HG02610 (cell line): ENCODE data around the gene DPH7.
A peak's percentile ranks its signal among the peaks of the same experiment; 100 is the strongest.
"Not testable (repeated sequence)": the region's sequence is repeated elsewhere in the genome, so short reads cannot be mapped to it uniquely, and the experiment has no call there.

ENCODE experiments used
- ATAC-seq: cut with Tn5 transposase; IDR thresholded peaks from one replicate; pipeline ENCODE4 v1.9.1; 2021; ENCODE audit warnings: mild to moderate bottlenecking, moderate library complexity; ENCODE audit not compliant: unreplicated experiment

Gene DPH7

DNA sequence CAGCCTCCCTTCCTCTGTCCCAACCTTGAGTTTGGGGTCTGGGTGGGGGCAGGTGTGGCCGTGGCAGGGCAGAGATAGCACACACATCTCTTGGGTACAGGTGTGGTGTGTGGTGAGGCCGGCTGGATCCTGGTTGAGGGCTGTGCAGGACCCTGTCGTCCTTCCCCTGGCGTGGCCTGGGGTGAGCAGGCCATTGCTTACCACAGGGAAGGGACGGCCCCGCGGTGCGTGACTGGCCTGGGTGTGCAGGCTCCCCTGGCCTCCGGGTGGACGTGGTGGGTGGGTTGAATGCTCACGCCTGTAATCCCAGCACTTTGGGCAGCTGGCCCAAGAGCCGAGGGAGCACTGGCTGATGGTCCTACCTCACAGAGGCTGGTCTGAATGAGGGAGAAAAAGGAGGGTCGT is 28.0 kb upstream of the DPH7 start:
- ATAC-seq = no peak

DNA sequence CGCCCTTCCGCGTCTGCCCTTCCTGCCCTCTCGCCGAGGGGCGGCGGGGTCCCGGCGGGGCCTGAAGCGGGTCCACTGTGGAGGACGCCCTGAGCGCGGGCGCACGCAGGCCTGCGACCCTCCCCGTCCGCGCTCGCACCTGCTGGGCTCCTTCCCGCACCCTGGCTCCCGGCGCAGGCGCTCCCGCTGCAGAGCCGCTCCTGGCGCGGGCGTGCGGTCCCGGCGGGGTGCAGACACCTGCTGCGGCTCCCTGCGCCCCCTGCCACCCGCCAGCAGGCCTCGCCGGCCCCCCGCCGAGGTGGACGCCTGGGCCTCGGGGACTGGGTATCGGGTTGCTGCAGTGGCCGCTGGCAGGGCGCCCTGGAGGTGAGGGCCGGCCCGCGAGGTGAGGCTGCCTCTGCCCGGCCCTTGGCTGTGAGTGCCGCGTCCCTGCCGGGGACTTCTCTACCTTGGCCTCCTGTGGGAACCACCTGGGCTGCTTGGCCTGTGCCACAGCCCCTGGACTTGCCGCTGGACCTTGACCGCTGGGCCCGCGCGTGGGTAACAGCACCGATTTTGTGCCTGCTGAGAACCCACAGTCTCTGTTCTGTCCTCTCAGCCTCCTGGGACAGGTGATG is 27.4 kb upstream of the DPH7 start:
- ATAC-seq = no peak

DNA sequence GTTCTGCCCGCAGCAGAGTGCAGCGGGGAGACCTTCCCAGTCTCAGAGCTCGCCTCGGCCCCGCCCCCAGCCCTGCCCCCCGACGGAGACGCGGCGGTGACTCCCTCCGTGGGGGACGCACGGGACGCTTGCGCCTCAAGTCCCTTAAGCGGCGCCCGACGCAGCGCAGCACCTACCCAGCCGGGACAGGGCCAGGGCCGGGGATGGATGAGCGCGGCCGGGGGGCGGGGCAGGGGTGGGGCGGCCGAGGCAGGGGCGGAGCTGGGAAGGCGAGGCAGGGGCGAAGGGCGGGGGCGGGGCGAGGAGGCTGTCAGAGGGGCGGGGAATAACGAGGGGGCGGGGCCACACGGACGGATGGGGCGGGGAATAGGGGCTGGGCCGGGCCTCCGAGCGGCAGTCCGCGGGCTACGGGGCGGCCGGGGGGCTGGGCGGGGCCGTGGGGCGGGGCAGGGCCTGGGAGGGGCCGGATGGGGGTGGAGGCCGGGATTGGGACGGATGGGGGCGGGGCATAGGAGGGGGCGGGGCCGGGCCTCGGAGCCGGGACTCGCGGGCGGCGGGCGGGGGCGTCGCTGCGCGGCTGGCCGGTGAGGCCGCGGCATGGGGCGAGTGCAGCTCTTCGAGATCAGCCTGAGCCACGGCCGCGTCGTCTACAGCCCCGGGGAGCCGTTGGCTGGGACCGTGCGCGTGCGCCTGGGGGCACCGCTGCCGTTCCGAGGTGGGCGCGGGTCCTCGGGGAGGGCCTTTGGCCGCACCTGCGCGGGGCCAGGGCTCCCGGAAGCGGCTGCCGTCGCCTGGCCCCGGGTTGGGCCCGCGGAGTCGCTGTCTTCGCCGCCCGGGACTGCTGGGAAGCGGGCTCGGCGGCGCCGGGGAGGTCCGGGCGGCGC is 26.6 kb upstream of the DPH7 start, which contains the start of gene ARRDC1:
TSS of gene ARRDC1 (plus strand) at position 566 of the 884 bp plus-strand sequence. CDS start at position 598, 32 bp downstream.
- peak; percentile 73 for ATAC-seq

DNA sequence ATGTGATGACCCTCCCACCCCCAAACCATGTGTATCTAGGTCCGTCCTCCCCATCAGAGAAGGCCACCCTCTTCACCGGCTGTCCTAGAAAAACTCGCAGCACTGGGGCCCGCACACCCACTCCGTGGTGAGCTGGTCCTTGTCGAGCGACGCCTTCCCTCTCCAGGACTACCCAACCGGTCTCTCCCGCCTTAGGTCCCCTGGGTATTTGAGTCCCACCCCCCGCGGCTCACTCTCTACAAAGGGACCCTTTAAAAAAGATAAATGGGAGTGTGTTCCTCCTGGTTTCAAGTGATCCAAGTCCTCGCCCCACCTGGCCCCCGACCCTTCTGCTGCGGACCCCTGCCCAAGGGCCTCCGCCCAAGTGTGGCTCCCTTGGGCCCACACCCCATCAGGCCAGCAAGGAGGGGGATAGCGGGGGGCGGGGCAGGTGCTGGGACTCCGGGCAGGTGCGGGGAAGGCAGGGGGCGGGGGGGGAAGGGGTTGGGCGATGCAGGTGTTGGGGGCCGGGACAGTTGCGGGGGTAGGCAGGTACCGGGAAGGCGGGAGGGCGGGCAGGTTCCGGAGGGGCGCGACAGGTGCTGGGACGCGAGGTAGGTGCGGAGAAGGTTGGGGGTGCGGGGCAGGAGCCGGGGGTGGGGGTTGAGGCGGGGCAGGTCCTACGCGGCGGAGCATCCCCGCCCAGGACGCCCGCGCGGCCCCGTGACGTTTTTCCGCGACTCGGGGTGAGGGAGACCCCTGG is 25.8 kb upstream of the DPH7 start:
- ATAC-seq = no peak

DNA sequence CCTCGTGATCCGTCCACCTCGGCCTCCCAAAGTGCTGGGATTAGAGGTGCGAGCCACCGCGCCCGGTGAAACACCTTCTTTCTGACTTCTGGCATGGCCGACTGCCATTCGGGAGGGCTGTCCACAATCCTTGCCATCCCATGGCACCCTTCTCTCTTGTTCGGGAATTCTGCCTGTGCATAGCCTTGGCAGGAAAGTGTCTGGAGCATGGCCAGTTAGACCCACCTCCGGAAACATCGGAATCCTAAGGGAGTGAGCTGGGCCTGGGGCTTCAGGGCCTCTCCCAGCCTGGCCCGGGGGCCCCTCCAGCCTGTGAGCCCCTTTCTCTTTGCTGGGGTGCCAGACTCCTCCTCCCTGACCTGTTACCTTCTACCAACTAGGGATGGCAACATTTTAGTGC is 25.2 kb upstream of the DPH7 start:
- no peak for ATAC-seq

DNA sequence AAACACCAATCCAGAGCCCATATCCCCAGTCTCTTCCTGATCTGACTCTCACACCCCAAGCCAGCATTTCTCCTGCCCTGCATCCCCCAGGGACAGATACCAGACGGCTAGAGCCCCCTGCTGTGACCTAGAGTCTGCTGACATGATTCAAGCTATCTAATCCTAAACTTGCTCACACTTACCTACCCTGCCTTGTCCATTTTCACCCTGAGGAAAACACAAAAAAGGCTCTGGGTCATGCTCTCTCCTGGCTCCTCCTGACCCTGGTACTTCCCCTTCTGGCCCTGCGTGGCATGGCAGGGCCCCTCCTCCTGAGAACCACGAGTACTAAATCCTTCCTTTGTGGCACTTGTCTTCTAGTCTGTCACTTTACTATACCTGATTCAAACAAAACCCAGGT is 23.9 kb upstream of the DPH7 start:
- no peak for ATAC-seq

DNA sequence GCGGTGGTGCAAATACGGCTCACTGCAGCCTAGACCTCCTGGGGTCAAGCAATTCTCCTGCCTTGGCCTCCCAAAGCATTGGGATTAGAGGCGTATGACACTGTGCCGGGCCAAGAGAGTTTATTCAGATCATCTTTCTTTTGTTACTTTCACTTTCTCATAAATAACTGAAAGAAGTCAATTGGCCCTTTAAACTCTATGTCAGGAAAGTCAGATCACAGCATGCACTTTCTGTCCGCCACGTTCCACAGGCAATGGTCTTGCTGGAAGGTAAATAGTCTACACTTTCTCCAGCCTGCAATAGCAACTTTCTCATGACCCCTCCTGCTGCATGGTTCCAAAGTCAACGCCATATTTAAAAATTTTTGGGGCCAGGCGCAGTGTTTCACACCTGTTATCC is 20.2 kb upstream of the DPH7 start:
- no peak for ATAC-seq

DNA sequence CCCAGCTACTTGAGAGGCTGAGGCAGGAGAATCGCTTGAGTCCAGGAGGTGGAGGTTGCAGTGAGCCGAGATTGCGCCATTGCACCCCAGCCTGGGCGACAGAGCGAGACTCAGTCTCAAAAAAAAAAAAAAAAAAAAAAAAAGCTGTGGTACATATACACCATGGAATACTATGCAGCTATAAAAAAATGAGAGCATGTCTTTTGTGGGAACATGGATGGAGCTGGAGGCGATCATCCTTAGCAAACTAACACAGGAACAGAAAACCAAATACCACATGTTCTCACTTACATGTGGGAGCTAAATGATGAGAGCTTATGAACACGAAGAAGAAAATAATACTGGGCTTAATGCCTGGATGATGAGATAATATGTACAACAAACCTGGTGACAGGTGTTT is 17.9 kb upstream of the DPH7 start:
- ATAC-seq = not testable (repeated sequence)

DNA sequence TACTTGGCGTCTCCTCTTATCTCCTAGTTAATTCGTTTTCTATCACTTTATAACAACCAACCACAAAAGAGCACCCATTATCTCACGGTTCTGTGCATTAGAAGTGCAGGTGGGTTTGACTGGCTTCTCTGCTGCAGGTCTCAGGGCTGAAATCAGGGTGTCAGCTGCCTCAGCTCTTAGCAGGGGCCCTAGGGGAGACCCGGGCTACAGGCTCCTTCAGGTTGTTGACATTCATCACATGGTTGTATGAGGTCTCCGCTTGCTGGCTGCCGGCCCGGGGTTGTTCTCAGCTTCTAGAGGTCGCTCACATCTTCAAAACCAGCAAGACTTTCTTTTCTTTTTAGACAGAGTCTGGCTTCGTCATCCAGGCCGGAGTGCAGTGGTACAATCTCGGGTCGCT is 14.5 kb upstream of the DPH7 start:
- no peak for ATAC-seq

DNA sequence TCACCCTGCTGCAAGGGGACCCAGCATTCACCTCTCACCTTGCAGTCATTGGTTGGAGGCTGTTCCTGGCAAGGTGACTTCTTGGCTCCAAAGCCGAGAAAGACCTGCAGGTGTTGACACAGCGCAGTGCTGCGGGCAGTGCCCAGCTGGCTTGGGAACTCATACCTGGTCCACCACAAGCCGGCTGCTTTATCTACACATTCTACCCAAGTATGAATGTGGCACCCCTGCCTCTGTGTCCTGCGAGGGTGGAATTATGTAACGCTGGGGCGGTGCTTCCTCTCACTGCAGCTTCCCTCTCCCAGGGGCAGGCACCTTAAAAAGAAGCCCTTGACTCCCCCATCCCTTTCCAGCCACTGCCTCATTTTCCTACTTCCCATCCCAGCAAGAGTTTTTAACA is 14.0 kb upstream of the DPH7 start:
- no peak for ATAC-seq

DNA sequence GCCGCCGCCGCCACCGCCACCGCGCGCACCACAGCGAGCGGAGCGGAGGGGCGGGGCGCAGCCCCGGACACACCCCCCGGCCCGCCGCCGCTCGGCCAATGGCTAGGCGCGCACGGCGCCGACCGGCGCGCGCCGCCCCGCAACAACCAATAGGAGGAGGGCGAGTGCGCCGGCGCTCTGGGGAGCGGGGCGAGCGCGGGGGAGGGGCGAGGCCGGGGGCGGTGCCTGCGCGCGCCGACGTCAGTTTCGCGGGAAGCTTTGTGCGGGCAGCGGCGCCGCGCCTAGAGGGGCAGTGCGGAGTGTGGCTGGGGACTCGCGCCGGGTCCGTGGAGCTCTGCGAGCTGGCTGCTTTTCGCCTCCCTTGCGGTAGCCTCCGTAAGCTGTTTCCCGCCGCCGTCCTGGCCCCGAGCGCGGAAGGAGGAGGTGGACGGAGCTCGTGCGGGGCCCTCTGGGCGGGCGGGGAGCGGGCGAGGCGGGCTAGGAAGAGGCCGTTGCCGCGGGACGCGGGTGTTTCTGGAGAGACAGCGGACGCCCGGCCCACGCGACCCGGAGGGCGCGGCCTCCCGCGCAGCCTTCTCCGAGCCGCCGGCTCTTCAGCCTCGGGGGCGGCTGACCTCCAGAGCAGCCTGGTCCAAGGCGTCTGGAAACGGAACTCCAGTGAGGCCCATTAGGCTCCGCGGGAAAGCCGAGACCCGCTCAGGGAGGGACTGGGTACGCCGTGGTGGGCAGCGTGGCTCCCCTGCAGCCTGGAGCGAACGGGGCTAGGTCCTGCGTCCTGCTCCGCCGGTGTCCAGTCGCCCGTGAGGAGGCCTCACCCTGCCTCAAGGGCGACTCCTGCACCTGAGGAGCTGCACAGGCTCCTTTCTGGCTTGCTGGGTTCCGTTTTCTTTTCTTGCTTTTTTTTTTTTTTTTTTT is 12.0 kb upstream of the DPH7 start, which contains the start of gene ZMYND19:
TSS of gene ZMYND19 (minus strand) at position 44 of the 915 bp plus-strand sequence. CDS start 249 bp downstream, outside the sequence.
- peak; percentile 81 for ATAC-seq

DNA sequence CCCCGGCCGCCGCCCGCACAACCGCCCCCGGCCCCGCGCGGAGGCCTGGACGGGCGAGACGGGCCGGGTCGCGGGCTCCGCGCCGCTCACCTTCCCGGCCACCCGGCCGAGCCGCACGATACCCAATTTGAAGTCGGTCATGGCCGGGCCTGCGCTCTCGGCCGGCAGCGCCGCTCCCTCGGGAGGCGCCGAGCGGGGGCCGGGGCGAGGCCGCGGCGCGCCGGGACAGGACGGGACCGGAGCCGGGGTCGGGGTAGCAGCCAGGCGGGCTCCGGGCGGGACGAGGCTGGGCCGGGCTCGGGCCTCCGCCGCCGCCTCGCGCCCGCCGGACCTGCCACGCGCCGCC is 11.4 kb upstream of the DPH7 start:
- ATAC-seq = no peak

DNA sequence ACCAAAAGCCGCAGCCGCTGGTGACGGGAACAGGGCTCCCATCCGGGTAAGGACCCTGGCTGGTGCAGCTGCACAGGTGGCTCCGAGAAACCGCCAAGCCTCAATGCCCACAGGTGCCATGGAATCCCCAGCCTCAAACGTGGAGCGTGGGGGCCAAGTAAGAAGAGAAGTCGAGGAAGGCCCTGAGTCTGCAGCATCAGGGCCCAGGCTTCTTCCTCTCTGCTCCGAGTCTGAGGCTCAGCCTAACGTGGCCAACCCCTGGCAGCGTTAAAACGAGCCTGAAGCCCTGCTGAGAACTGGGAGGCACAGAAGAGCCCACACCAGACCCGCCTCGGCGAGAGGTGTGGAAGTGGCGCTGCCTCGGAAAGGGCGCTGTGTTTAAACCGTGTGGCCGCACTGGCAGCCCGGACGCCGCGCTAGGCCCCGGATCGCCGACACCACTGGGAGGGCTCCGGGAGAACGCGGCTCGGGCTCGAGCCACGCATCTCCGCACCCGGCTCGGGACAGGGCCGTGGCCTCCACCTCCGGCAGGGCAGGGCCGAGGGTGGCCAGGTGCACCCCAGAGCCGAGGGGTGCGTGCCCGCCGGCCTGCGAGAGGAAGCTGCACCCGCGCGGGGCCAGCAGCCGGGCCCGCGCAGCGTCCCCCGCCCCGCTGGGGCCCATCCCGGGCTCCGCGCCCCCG is 10.9 kb upstream of the DPH7 start:
- peak; percentile 17 for ATAC-seq

DNA sequence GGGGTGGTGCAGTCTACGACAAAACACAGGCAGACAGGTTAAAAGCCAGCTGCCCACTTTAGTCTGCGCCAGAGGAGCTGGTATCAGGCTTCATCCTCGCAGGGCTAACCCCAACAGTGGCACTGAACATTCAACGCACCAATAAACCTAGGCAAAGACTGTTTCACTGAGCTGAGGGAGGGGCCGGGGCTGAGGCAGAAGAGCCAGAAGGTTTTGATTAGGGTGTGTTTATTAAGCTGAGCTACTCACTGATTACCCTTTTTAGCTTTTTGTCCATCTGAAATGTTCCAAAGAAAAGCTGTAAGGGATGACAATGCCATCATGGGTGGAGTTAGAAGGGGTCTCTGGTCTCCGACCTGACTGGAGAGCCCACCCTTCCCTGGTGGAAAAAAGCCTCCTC is 10.2 kb upstream of the DPH7 start:
- no peak for ATAC-seq

DNA sequence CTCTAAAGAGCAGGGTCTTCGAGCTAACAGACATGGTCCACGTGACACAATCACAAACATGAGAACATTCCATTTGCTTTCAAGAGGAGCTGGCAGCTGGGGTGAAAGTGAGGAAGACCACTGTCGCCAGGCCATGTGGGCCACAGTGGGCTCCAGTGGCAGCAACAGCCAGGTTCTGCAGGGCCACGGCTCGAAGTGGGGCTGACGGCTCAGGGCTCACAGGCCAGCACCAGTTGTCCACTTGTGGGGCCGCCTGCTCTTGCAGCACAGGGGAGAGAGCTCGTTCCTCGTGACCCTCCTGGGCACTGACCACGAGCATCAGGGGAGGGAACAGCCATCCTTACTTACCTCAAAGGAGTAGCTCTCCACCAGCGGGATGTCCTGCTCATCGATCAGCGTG is 9.6 kb upstream of the DPH7 start:
- no peak for ATAC-seq

DNA sequence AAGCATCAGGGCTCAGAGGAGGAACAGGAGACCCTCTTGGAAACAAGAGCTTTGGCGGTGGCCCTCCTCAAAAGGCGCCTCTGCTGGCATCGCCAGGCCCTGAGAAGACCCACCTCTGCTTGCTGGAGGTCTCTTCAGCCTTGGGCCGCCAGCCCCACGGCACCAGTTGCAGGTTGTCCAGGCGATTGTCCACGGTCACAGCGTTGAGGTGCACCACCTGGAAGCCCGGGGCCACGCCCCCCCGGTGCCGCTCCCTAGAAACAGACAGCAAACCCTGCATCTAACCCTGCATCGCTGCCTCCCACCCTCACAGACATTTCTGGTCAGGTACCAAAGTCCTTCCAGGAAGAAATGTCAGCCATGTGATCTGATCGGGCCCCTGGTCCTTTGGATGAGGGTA is 8.1 kb upstream of the DPH7 start:
- no peak for ATAC-seq

DNA sequence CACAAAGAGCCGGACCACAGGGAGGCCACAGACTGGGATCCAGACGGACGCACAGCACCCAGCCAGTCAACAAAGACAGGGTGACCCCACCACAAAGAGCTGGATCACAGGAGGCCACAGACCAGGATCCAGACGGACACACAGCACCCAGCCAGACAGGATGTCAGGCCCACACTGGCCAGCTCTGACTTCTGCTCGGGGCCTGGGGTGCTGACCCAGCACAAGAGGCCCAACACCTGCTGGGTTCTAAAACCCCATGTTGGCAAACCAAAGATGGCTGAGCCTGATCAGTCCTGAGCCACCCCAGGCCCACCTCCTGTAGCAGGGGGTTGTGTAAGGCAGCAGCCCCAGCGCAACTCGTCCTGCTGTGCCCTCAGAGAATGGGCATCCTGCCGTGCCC is 5.2 kb upstream of the DPH7 start:
- ATAC-seq = no peak

DNA sequence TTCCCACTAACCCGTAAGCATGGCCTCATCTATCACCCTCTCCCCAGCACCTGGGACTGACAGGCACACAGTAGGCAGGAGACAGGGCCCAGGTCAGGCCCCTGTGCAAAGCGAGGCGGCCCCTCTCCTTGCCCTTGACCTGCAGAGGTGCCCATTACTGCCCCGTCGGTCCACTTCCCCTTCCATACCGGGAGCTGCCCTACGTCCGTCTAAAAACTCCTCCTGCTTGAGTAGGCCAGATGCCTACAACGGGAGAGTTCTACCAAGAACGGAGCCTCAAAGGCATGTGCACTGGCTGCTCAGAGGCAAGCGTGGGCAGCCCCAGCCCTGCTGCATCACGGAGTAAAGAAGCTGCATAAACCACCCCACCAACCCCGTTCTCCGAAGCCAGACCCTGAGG is 4.6 kb upstream of the DPH7 start:
- no peak for ATAC-seq

DNA sequence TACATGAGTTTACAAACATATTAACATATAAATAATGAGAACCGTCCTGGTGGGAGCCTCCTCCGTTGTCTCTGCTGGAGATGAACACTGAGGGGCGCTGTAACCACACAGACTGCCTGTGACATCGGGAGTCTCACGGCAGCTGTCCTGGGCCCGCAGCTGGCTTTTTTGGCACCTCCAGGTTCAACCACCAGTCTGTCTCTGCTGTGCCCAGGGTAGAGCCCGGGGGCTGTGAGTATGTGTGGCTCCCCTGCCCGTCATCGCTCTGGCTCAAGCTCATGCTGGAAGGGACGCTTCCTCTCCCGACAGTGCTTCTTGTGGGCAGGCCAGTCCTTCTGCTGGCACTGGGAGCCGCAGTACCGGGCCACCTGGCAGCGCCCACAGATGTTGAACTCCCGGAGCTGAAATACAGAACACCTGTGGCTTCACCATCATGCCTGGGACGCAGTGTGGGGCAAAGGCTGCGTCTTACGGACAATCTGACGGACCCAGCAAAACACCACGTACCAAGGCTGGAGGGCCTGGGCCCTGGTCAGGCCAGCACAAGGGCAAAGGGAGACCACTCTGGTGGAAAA is 3.6 kb upstream of the DPH7 start:
- no peak for ATAC-seq
